Measurements from ENCODE around the gene SMARCC1.

GRCh38 chr3:47669026-47669749 is 112.5 kb downstream of the SMARCC1 start:
- no peak for TF ChIP-seq CTCF (IDR thresholded peaks at IDR 0.05)
- no peak for TF ChIP-seq REST (IDR thresholded peaks at IDR 0.05; ENCODE audit: insufficient read depth in 1 of 2, low read depth in 2 of 2, low read length in 1 of 2)
- no peak for TF ChIP-seq POLR2AphosphoS5 (IDR thresholded peaks at IDR 0.05; ENCODE audit: low read depth, low read length)
- no peak for TF ChIP-seq TCF7L2 (IDR thresholded peaks at IDR 0.05; ENCODE audit: low read depth, low read length)

Measured in Panc1 (cell line).